RWPE2 (cell line): ENCODE data around the gene GORASP2.

Experiments used
- ATAC-seq: fragments of 200-7000 bp; cut with Tn5 transposase; 3 replicates; pipeline ENCODE4 v1.9.1; 2021; ENCODE audit warnings: low read depth
- DNase-seq: peaks from one replicate; pipeline ENCODE4 v3.0.0-alpha.2; 2020; ENCODE audit warnings: low spot score
- H3K27ac ChIP-seq: fragments of 450-650 bp; 2 replicates; pipeline ENCODE4 v1.5.1; 2017; ENCODE audit warnings: mild to moderate bottlenecking; ENCODE audit not compliant: poor library complexity, severe bottlenecking
- H3K27me3 ChIP-seq: fragments of 250-450 bp; sonication (Bioruptor Pico); 2 replicates; pipeline ENCODE4 v1.5.1; 2021; ENCODE audit warnings: mild to moderate bottlenecking, moderate library complexity; ENCODE audit not compliant: insufficient read depth, poor library complexity, severe bottlenecking
- H3K36me3 ChIP-seq: fragments of 250-450 bp; sonication (Bioruptor Pico); 2 replicates; pipeline ENCODE4 v1.5.1; 2020; ENCODE audit warnings: low read depth, mild to moderate bottlenecking, moderate library complexity
- H3K4me1 ChIP-seq: fragments of 250-450 bp; sonication (Bioruptor Pico); 2 replicates; pipeline ENCODE4 v1.5.1; 2021; ENCODE audit warnings: mild to moderate bottlenecking, moderate library complexity; ENCODE audit not compliant: insufficient read depth, poor library complexity, severe bottlenecking
- H3K4me3 ChIP-seq: fragments of 250-450 bp; sonication (Bioruptor Pico); 2 replicates; pipeline ENCODE4 v1.5.1; 2021; ENCODE audit warnings: mild to moderate bottlenecking, moderate library complexity; ENCODE audit not compliant: severe bottlenecking
- H3K9me3 ChIP-seq: fragments of 250-450 bp; sonication (Bioruptor Pico); 2 replicates; pipeline ENCODE4 v1.5.1; 2021; ENCODE audit warnings: mild to moderate bottlenecking, moderate library complexity; ENCODE audit not compliant: severe bottlenecking
- TF ChIP-seq, protein P1 (sequence below): fragments of 450-650 bp; IDR thresholded peaks from one replicate; pipeline ENCODE4 v1.5.1; 2017; ENCODE audit warnings: mild to moderate bottlenecking, moderate library complexity; ENCODE audit not compliant: poor library complexity, severe bottlenecking

GORASP2 gene

DNA sequence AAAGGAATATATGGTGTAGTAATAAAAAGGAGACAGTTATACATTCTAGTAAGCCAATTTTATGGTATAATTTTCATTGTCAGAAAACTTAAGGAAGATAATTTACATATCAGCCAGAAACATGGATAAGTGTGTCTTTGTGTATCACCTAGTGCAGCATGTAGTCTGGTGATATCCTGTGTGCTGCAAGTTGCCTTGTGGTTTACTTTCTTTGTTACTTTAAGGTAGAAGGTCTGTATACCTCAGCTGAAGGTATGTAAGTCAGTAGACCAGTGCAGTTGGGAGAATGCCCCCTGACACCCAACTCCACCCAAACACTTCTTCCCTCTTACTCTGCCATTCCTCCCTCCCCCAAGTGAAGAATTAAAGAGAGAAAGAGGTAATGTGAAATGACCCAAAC, 11.0 kb downstream of the GORASP2 start:
- no peak for ATAC-seq
- TF ChIP-seq, protein P1, sequence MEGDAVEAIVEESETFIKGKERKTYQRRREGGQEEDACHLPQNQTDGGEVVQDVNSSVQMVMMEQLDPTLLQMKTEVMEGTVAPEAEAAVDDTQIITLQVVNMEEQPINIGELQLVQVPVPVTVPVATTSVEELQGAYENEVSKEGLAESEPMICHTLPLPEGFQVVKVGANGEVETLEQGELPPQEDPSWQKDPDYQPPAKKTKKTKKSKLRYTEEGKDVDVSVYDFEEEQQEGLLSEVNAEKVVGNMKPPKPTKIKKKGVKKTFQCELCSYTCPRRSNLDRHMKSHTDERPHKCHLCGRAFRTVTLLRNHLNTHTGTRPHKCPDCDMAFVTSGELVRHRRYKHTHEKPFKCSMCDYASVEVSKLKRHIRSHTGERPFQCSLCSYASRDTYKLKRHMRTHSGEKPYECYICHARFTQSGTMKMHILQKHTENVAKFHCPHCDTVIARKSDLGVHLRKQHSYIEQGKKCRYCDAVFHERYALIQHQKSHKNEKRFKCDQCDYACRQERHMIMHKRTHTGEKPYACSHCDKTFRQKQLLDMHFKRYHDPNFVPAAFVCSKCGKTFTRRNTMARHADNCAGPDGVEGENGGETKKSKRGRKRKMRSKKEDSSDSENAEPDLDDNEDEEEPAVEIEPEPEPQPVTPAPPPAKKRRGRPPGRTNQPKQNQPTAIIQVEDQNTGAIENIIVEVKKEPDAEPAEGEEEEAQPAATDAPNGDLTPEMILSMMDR, result no peak
- no peaks in the 10 kb centered on the region for H3K27me3 ChIP-seq
- no peak overlapping the region for H3K27ac ChIP-seq
- peaks cover 55% of the 10 kb centered on the region for H3K36me3 ChIP-seq
- H3K4me1 ChIP-seq, result peaks cover 2% of the 10 kb centered on the region
- no peaks in the 10 kb centered on the region for H3K9me3 ChIP-seq
- no peak for DNase-seq
- no peak overlapping the region for H3K4me3 ChIP-seq

DNA sequence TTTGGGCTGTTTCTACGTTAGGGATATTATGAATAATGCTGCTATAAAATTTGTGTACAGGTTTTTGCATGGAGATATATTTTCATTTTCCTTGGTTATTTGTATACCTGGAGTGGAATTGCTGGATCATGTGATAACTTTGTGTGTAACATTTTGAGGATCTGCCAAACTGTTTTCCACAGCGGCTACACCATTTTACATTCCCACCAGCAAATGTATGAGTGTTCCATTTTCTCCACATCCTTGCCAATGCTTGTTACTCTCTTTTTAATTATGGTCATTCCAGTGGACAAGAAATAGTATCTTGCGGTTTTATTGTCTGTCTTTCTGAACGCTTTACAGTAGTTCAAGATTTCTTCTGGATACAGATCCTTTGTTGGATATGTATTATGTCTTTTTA, 13.6 kb downstream of the GORASP2 start:
- peaks cover 41% of the 10 kb centered on the region for H3K36me3 ChIP-seq
- no peak for DNase-seq
- peaks cover 2% of the 10 kb centered on the region for H3K4me1 ChIP-seq
- no peak overlapping the region for H3K27ac ChIP-seq
- TF ChIP-seq, protein P1, result no peak
- no peak overlapping the region for H3K4me3 ChIP-seq
- ATAC-seq, result no peak
- no peaks in the 10 kb centered on the region for H3K9me3 ChIP-seq
- H3K27me3 ChIP-seq, result no peaks in the 10 kb centered on the region

GRCh38 chr2:170943041-170943440, 14.0 kb downstream of the GORASP2 start:
- H3K27ac ChIP-seq, result no peak overlapping the region
- ATAC-seq (no peak), DNase-seq (no peak)
- H3K27me3 ChIP-seq, result no peaks in the 10 kb centered on the region
- H3K4me3 ChIP-seq, result no peak overlapping the region
- H3K4me1 ChIP-seq, result peaks cover 2% of the 10 kb centered on the region
- H3K9me3 ChIP-seq, result no peaks in the 10 kb centered on the region
- TF ChIP-seq, protein P1, result no peak
- peaks cover 40% of the 10 kb centered on the region for H3K36me3 ChIP-seq

DNA sequence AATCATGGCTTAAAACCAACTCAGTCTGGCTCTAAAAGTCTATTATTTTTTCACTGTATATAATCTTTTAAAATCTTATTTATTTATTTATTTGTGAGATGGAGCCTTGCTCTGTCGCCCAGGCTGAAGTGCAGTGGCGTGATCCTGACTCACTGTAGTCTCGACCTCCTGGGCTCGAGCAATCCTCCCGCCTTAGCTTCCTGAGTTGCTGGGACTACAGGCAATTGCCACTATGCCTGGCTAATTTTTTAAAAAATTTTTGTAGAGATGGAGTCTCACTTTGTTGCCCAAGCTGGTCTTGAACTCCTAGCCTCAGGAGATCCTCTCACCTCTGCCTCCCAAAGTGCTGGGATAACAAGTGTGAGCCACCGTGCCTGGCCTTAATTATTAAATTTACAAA, 14.5 kb downstream of the GORASP2 start:
- Histone ChIP-seq H3K36me3 (peaks cover 41% of the 10 kb centered on the region), H3K27me3 (no peaks in the 10 kb centered on the region), H3K27ac (no peak overlapping the region), H3K4me1 (peaks cover 2% of the 10 kb centered on the region), H3K9me3 (no peaks in the 10 kb centered on the region), H3K4me3 (no peak overlapping the region)
- DNase-seq (no peak), ATAC-seq (no peak)
- TF ChIP-seq, protein P1, result no peak

DNA sequence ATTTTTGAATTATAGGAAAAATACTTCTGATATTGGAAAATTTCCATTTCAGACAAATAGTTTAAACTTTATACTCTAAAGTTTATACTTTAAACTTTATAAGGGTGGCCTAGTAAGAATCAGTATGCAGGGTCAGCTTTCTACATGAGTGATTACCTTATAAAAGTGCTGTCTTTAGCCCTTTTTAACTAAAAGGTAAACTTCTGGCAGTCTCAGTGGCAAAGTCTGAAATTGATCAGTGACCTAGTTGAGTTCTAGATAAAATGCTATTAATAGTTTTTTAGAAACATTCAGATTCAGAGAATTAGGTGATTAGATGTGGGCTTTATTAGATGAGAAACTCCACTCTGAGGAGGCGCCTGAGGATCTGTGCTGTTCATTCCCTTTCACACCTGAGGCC, 15.5 kb downstream of the GORASP2 start:
- H3K4me1 ChIP-seq, result no peaks in the 10 kb centered on the region
- no peak for DNase-seq
- H3K27me3 ChIP-seq, result peaks cover 3% of the 10 kb centered on the region
- peaks cover 44% of the 10 kb centered on the region for H3K36me3 ChIP-seq
- no peak for ATAC-seq
- TF ChIP-seq, protein P1, result no peak
- no peaks in the 10 kb centered on the region for H3K9me3 ChIP-seq
- no peak overlapping the region for H3K27ac ChIP-seq
- no peak overlapping the region for H3K4me3 ChIP-seq
